Pulmonary artery endothelial cell (primary cell): ENCODE results near the gene C1QTNF1. TPM values are rescaled to one million over a fixed set of nuclear protein-coding genes. Genes with fewer than 3 reads are reported as not detected.

Source experiments
- DNase-seq: peaks from one replicate; pipeline ENCODE4 v3.0.0-alpha.2; 2011; ENCODE audit warnings: low read depth, low spot score
- total RNA-seq: library from RNA; depleted of rRNA; stranded (reverse); fragments of >200 nt; gene quantifications from 2 replicates; pipeline ENCODE4 v1.2.3, GENCODE V29; 2014

Gene C1QTNF1
- total RNA-seq, 1 donor from 2014 or later = 10.7 TPM

GRCh38 chr17:79078476-79079190 is 54.7 kb downstream of the C1QTNF1 start:
- DNase-seq = no peak

GRCh38 chr17:79079421-79080200 is 55.6 kb downstream of the C1QTNF1 start:
- DNase-seq = no peak

DNA sequence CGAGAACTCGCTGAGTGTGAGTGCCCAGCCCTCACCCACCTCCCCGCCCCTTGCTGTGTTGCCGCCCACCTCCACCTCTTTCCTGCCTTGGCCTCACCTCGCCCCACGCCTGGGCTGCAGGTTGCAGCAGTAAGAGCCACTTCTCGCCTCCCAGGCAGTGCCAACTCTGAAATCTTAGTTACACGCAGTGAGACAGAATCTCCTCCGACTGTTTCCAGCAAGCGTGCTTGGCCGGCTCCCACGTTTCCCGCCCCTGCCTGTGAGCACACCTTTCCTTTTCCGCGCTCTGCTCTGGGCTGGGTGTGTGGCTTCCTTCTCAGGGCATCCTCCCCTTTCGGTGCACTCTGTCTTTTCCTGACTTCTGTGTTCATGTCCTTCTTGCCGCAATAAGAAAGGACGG is 56.4 kb downstream of the C1QTNF1 start:
- DNase-seq = no peak

DNA sequence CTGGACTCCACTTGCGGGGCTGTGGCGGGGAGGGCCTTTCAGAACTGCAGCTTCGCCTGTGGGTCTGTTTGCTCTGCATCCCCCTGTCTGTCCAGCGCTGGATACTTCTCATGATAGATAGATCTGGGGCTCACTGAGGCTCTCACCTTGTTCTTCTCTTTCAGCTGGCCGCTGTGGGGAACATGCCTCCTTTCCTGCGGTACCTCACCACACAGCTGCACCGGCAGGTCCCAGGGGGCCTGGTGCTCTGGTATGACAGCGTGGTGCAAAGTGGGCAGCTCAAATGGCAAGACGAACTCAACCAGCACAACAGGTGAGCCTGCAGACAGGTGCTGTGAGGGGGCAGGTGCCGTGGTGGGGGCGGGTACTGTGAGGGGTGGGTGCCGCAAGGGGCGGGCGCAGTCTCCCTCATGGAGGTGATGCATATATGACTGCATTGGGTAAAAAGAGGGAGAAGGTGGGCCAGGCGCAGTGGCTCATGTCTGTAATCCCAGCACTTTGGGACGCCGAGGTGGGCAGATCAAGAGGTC is 56.9 kb downstream of the C1QTNF1 start:
- DNase-seq = no peak

DNA sequence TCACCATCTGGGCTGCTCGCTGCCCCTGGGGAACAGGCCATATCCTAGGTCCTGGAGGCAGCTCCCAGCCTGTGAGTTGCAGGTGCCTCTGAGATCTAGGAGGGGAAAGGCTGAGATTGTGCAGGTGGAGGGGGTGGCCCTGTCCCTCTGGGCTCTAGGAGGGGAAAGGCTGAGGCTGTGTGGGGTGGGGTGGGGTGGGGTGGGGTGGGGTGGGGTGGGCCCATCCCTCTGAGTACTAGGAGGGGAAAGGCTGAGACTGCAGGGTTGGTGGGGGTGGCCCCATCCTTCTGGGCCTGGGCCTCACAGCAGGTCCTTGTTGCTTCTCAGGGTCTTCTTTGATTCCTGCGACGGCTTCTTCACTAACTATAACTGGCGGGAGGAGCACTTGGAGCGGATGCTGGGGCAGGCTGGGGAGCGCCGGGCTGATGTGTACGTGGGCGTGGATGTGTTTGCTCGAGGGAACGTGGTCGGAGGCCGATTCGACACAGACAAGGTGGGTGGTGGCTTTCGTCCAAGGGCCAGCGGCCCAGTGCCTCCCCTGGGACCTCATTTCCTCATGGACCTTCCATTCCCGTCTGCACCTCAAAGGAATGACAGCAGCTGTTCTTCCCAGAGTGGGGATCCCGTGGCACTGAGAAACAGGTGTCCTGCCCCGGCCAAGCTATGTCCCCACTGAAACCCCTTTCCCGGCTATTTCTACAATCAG is 57.8 kb downstream of the C1QTNF1 start:
- no peak for DNase-seq

DNA sequence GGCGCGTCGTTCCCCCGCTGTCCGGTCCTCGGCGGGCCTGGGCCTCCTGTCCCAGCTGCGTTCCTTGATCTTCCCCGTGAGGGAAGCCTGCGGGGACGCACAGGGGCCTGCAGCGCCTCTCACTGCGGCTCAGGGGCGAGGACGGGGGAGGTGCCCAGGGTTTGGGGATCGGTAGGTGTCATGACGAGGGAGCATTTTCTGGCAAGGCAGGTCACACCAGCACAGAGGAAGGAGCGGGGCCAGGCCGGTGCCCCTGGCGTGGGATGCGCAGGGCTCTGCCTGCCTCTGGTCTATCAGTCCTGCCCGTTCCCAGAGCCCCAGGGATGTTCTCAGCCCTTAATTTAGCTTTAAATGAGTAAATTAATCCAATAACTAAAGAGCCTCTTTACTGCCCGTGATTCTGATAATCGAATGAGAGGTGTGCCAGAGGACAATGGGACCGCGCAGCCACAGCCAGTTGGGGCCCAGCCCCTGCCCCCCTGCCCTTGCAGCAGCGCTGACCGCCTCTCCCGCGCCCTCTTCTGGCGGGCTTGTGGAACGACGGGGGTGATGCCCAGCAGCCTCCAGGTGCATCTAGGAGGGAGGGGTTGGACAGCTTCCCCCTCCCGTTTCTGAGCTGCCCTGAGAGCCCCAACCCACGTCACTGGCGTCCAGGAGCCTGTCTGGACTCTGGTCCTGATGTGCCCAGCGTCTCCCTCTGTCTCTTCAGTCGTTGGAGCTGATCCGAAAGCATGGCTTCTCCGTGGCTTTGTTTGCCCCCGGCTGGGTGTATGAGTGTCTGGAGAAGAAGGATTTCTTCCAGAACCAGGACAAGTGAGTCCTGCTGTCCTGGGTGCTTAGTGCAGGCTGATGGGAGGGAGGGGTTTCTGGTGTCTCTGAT is 58.6 kb downstream of the C1QTNF1 start:
- DNase-seq = no peak

GRCh38 chr17:79083191-79083971 is 59.4 kb downstream of the C1QTNF1 start:
- no peak for DNase-seq

GRCh38 chr17:79084291-79085153 is 60.6 kb downstream of the C1QTNF1 start:
- no peak for DNase-seq

DNA sequence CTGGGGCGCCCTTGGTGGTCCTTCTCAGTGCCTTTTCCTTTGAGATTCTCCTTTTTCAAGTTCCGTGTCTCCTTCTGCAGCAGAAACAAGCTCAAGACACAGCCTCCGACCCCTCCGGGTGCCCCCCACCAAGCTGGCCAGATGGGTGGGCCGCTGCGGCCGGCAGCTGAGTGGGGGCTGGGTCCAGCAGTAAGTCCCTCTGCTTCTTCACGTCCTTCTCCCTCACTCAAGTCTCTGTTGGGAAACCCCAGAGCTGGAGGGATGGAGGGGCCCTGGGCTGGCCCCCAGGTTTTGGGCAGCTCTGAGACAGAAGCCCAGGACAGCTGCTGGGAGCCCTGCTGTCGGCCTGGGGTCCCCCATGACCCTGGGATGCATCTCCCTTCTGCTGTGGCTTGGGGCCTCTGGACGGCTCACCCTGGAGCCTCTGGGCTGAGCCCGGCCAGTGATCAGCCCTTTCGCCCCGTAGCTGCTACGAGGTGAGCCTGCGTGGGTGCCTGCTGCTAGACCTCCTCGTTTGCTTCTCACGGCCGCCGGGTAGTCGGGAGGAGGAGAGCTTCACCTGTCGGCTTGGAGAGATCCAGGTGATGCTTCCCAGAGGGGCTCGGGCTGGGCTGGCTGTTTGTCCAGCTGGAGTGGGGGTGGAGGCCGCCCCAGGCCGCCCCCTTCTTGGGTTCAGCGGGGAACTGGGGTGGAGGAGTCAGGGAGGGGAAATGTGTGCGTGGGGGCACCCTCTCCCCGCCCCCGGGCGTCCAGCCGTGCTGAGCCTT is 61.4 kb downstream of the C1QTNF1 start:
- DNase-seq = no peak

- DNase-seq = no peak
These were observed 62.1 kb downstream of the C1QTNF1 start for GRCh38 chr17:79085921-79086551.

DNA sequence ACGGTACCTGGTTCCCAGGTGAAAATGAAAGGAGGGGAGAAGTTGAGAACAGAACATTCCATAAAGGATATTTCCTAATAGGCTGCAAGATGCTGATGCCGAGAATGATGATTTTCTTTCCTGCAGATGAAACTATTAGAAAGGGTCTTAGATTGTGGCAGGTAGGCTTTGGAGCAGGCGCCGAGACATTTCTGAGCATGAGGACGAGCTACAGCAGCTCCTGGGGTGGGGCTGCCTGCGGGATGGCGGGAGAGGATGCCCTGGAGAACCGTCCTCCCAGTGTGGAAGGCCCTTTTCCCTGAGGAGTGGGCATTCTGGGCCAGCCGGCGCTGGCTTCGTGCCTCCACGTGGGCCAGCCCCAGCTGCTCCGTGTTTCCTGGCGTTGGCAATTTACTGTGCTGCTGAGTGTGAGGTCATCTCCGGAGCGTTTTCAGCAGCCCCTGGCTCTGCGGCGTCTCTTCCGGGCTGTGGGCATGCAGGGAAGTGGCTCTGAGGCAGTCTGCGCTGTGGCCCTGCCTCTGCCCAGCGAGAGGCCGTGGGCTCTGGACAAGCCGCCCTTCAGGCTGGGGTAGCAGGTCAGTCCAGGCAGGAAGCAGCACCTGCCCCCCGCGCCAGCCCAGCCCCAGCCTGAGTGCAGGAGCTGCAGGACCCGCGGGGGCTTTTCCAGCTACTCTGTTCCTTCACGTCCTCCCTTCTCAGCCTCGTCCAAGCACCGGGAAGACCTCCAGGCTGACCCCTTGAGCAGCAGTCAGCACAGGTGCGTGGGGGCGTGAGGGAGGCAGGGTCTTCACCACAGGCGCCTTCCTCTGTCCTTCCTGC is 62.8 kb downstream of the C1QTNF1 start:
- DNase-seq = no peak

GRCh38 chr17:79087428-79088143 is 63.6 kb downstream of the C1QTNF1 start:
- DNase-seq = no peak

DNA sequence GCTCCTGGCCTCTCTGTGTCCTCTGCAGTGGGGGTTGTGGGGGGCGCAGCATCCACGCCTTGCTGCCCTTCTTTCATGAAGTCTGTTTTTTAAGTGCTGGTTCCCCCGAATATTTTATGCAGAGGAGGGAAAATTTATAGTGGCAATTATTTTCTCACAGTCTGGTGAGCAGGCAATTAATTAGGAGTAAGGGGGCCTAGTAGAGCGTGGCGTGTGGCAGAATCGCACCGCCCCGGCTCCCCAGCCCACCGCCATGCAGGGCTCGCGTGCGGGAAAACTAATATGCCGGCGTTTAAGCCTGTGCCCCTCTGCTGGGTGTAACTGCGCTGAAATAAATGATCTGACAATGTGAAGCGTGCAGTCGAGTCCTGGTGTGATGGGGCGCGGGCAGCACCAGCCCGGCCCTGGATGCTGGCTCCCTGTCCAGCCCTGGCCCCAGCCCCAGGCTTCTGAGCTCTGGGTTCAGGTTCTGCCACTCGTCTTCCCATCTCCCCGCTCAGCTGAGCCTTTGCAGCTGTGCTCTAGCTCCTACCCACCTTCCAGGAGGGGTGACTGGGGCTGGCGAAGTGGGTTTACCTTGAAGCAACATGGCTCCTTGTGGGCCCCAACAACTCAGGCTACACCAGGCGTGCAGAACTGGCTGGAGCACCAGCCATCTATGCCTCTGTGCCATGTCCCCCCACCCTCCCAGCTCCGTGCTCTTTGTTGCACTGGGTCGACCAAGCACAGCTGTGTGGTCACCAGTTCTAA is 64.5 kb downstream of the C1QTNF1 start:
- no peak for DNase-seq

DNA sequence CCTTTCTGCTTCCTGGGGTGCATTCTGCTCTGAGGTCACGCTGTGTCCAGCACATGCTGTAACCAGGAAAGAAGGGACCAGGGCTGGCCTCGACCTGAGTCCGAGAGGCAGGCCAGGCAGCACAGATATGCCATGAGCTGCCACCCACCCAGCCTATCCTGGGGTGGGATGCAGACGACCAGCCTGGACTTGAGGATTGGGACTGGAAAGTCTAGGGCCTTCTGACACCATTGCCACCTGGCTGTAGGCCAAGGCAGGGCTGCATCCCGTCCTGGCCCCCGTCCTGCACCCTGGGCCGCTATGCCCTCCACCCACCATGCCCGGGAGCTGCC is 65.0 kb downstream of the C1QTNF1 start:
- no peak for DNase-seq

DNA sequence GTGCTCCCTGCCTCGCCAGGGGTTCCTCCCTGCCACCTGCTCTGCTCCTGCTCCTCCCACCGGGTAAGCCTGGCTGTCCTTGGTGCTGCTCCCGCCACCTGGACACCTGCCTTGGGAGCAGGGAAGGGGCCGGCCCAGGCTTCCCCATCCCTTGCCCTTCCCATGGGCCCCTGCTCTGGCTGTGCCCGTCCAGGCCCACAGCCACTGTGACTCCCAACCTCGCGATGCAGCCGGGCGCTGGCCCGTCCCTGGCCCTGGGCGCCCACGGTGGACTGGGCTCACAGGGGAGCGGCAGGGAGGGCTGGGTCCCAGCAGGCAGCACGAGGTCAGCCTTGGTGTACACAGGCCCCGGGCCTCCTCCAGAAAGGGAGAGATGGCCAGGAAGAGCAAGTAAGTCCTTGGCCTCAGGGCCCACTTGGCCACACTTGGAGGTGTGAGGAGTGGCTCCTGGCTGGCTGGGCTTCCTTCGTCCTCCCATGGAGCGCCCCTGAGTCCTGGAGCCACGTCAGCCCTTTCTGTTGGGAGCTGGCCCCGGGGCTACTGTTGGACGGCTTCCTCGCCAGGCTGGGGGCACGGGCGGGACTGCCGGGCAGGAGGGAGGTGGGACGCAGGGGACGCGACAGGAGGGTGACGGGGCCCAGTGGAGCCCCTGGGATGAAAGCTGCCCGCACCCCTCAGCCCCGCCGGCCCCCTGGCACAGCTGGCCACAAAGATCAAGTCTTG is 65.9 kb downstream of the C1QTNF1 start:
- DNase-seq = no peak
